HCT116 (cell line): ENCODE results near the gene PLCB1. TPM values are rescaled to one million over a fixed set of nuclear protein-coding genes. Genes with fewer than 3 reads are reported as not detected.

Experiments
- ATAC-seq: fragments of 200-7000 bp; cut with Tn5 transposase; 2 replicates; pipeline ENCODE4 v1.9.1; 2020; ENCODE audit warnings: mild to moderate bottlenecking, moderate library complexity
- BruUV-seq: library from RNA; stranded (reverse); fragments of 400-500 nt; replicated peaks from 2 replicates; lab custom pipeline; 2021; lab: Mats Ljungman, UMichigan
- CTCF ChIA-PET: fragments of 300-600 bp; sonication (Branson Sonifier 250); formaldehyde crosslinking; loops from one replicate; lab custom pipeline; 2021; ENCODE audit warnings: antibody characterized with exemption; lab: Charles Lee
- POLR2A ChIA-PET: fragments of 300-600, 350-600 bp; sonication (Branson Sonifier 250); formaldehyde crosslinking; loops from one replicate; lab custom pipeline; 2021; ENCODE audit warnings: antibody characterized with exemption; lab: Charles Lee
- RAD21 ChIA-PET, 2 experiments: fragments of 300-600 bp; sonication (Branson Sonifier 250); formaldehyde crosslinking; loops; one replicate each; lab custom pipeline; 2023; ENCODE audit warnings: low total read pairs in 2 of 2; ENCODE audit not compliant: uncharacterized antibody in 2 of 2, unreplicated experiment in 2 of 2, low non-redundant PET in 1 of 2; lab: Charles Lee
- DNase-seq: peaks from one replicate; pipeline ENCODE4 v3.0.0-alpha.2; 2010; ENCODE audit warnings: low read depth, low spot score
- H2AFZ ChIP-seq: fragments of 200-600 bp; shearing (Covaris generic), sonication (generic); 2 replicates; pipeline ENCODE4 v1.6.1; 2017; ENCODE audit warnings: low read depth, mixed run types, mixed read lengths, antibody characterized with exemption, low read length; ENCODE audit not compliant: poor library complexity, severe bottlenecking
- H3K27ac ChIP-seq: 2 replicates; pipeline ENCODE4 v1.5.1; 2012; ENCODE audit warnings: low read depth, low read length
- H3K27me3 ChIP-seq: fragments of 200-600 bp; sonication (generic); 2 replicates; pipeline ENCODE4 v1.6.1; 2016; ENCODE audit warnings: mixed run types, low read length, mixed read lengths; ENCODE audit not compliant: insufficient read depth
- H3K36me3 ChIP-seq, 2 experiments: fragments of 200-500 bp in 1 of 2; fragments of 200-600 bp in 1 of 2; sonication (Bioruptor generic) in 1 of 2; sonication (generic) in 1 of 2; 2 replicates each; pipeline versions ENCODE4 v1.5.1 to v1.6.1; 2014 to 2016; ENCODE audit warnings: low read length in 2 of 2, inconsistent platforms in 1 of 2, mixed read lengths in 1 of 2, mixed run types in 1 of 2; ENCODE audit not compliant: insufficient read depth in 2 of 2, control insufficient read depth in 1 of 2
- H3K4me1 ChIP-seq, 2 experiments: fragments of 200-600 bp in 1 of 2; sonication (generic) in 1 of 2; 2 replicates each; pipeline versions ENCODE4 v1.5.1 to v1.6.1; 2012 to 2017; ENCODE audit warnings: low read length in 2 of 2, inconsistent platforms in 1 of 2, mild to moderate bottlenecking in 1 of 2, mixed read lengths in 1 of 2, mixed run types in 1 of 2, moderate library complexity in 1 of 2; ENCODE audit not compliant: insufficient read depth in 2 of 2, control insufficient read depth in 1 of 2
- H3K4me2 ChIP-seq: fragments of 200-600 bp; sonication (generic); 2 replicates; pipeline ENCODE4 v1.6.1; 2017; ENCODE audit warnings: mixed run types, low read length, mixed read lengths
- H3K4me3 ChIP-seq, 2 experiments: fragments of 200-600 bp in 1 of 2; sonication (generic) in 1 of 2; replicated peaks in 1 of 2; 2 replicates each; pipeline ENCODE4 v1.5.1; 2011 to 2016; ENCODE audit warnings: low read length in 2 of 2, control low read depth in 1 of 2, low read depth in 1 of 2, mild to moderate bottlenecking in 1 of 2, mixed read lengths in 1 of 2, mixed run types in 1 of 2
- H3K79me2 ChIP-seq: fragments of 200-600 bp; sonication (generic); 2 replicates; pipeline ENCODE4 v1.6.1; 2017; ENCODE audit warnings: mild to moderate bottlenecking, mixed run types, low read length, moderate library complexity, mixed read lengths; ENCODE audit not compliant: insufficient read depth
- H3K9ac ChIP-seq: fragments of 200-600 bp; sonication (generic); 2 replicates; pipeline ENCODE4 v1.6.1; 2016; ENCODE audit warnings: low read length, mixed read lengths
- H3K9me2 ChIP-seq: fragments of 200-600 bp; sonication (generic), shearing (Covaris generic); 2 replicates; pipeline ENCODE4 v1.6.1; 2017; ENCODE audit warnings: mixed run types, mild to moderate bottlenecking, moderate library complexity; ENCODE audit not compliant: insufficient read depth
- H3K9me3 ChIP-seq, 2 experiments: fragments of 200-500 bp in 1 of 2; fragments of 200-600 bp in 1 of 2; sonication (Bioruptor generic) in 1 of 2; sonication (generic) in 1 of 2; 2 replicates each; pipeline ENCODE4 v1.6.1; 2014 to 2017; ENCODE audit warnings: low read length in 2 of 2, mixed read lengths in 2 of 2, inconsistent platforms in 1 of 2, low read depth in 1 of 2, mild to moderate bottlenecking in 1 of 2, mixed run types in 1 of 2, moderate library complexity in 1 of 2; ENCODE audit not compliant: control insufficient read depth in 1 of 2, insufficient read depth in 1 of 2
- H4K20me1 ChIP-seq: fragments of 200-600 bp; sonication (generic), shearing (Covaris generic); 2 replicates; pipeline ENCODE4 v1.6.1; 2017; ENCODE audit warnings: mixed run types, mild to moderate bottlenecking, moderate library complexity; ENCODE audit not compliant: insufficient read depth
- ATF3 ChIP-seq: IDR thresholded peaks from 2 replicates; pipeline ENCODE4 v1.6.1; 2012
- CBX3 ChIP-seq: IDR thresholded peaks from 2 replicates; pipeline ENCODE4 v1.6.1; 2012; ENCODE audit warnings: low read depth
- CEBPB ChIP-seq: IDR thresholded peaks from 2 replicates; pipeline ENCODE4 v1.6.1; 2012; ENCODE audit warnings: low read depth
- CTCF ChIP-seq, 3 experiments: fragments of 200-600 bp in 1 of 3; sonication (generic) in 1 of 3; IDR thresholded peaks in 2 of 3; conservative IDR thresholded peaks in 1 of 3; 2 replicates each; pipeline ENCODE4 v1.5.1; 2012 to 2017; ENCODE audit warnings: low read depth in 2 of 3, low read length in 2 of 3, antibody characterized with exemption in 1 of 3, borderline replicate concordance in 1 of 3, control low read depth in 1 of 3, mild to moderate bottlenecking in 1 of 3, mixed read lengths in 1 of 3, mixed run types in 1 of 3, moderate library complexity in 1 of 3; ENCODE audit not compliant: insufficient read depth in 1 of 3
- ELF1 ChIP-seq: IDR thresholded peaks from 2 replicates; pipeline ENCODE4 v1.6.1; 2012; ENCODE audit warnings: low read depth, borderline replicate concordance
- EZH2 ChIP-seq: fragments of 200-600 bp; sonication (generic); IDR thresholded peaks from 2 replicates; pipeline ENCODE4 v1.6.1; 2017; ENCODE audit warnings: antibody characterized with exemption, mixed run types
- EZH2phosphoT487 ChIP-seq: fragments of 200-600 bp; IDR thresholded peaks from 2 replicates; pipeline ENCODE4 v1.6.1; 2018; ENCODE audit warnings: antibody characterized with exemption, borderline replicate concordance
- JUND ChIP-seq: IDR thresholded peaks from 2 replicates; pipeline ENCODE4 v1.6.1; 2012
- MAX ChIP-seq: IDR thresholded peaks from 2 replicates; pipeline ENCODE4 v1.6.1; 2012
- POLR2A ChIP-seq: IDR thresholded peaks from 2 replicates; pipeline ENCODE4 v1.7.0; 2011; ENCODE audit warnings: borderline replicate concordance; ENCODE audit not compliant: insufficient read depth, insufficient read length; ENCODE audit errors: extremely low read depth
- POLR2AphosphoS5 ChIP-seq: IDR thresholded peaks from 2 replicates; pipeline ENCODE4 v1.6.1; 2011; ENCODE audit warnings: mild to moderate bottlenecking, low read depth, low read length, moderate library complexity
- RAD21 ChIP-seq: IDR thresholded peaks from 2 replicates; pipeline ENCODE4 v1.6.1; 2012; ENCODE audit warnings: low read depth, mild to moderate bottlenecking
- SRF ChIP-seq: IDR thresholded peaks from 2 replicates; pipeline ENCODE4 v1.6.1; 2012; ENCODE audit warnings: low read depth
- TCF7L2 ChIP-seq: IDR thresholded peaks from 2 replicates; pipeline ENCODE4 v1.7.0; 2011; ENCODE audit warnings: borderline replicate concordance, inconsistent platforms; ENCODE audit not compliant: insufficient read depth, insufficient read length; ENCODE audit errors: extremely low read depth
- YY1 ChIP-seq: IDR thresholded peaks from 2 replicates; pipeline ENCODE4 v1.6.1; 2011; ENCODE audit warnings: low read length, low read depth, moderate library complexity, mild to moderate bottlenecking; ENCODE audit not compliant: insufficient replicate concordance; ENCODE audit errors: extremely low read depth
- ZFX ChIP-seq: fragments of 450-650 bp; IDR thresholded peaks from 2 replicates; pipeline ENCODE4 v1.6.1; 2017
- ZNF274 ChIP-seq: fragments of 200-500 bp; sonication (Bioruptor generic); IDR thresholded peaks from 2 replicates; pipeline ENCODE4 v1.6.1; 2014; ENCODE audit warnings: mild to moderate bottlenecking, low read depth, low read length, inconsistent platforms
- intact Hi-C: fragments of 100-400 bp; cut with micrococcal nuclease; formaldehyde crosslinking; loops from 2 replicates; pipeline ENCODE4 v1.10.0; 2022
- total RNA-seq: library from RNA; stranded (reverse); gene quantifications from one replicate; pipeline ENCODE4 v1.2.1, GENCODE V29; 2021; ENCODE audit not compliant: unreplicated experiment

Gene PLCB1
- total RNA-seq, 1 experiment from 2014 or later, result 15.8 TPM

GRCh38 chr20:8587810-8588209 is 455.7 kb downstream of the PLCB1 start:
- no peak for DNase-seq
- RAD21 ChIA-PET, result no interaction called here
- Histone ChIP-seq H3K4me1 (no peaks in the 10 kb centered on the region), H3K79me2 (no peaks in the 10 kb centered on the region), H3K27ac (no peak overlapping the region), H3K9me2 (no peaks in the 10 kb centered on the region), H2AFZ (no peak overlapping the region), H3K9me3 (no peaks in the 10 kb centered on the region), H3K36me3 (no peaks in the 10 kb centered on the region), H3K4me2 (no peak overlapping the region), H4K20me1 (no peaks in the 10 kb centered on the region)
- no TSS peak for BruUV-seq
- ATAC-seq, result no peak
- intact Hi-C loops, result no loop called here
- TF ChIP-seq YY1 (no peak), RAD21 (no peak), CBX3 (no peak), JUND (no peak), EZH2 (no peak), CTCF (IDR thresholded peaks at IDR 0.05 in 2 of 3, conservative IDR thresholded peaks at IDR 0.05 in 1 of 3; ENCODE audit: borderline replicate concordance in 1 of 3, insufficient read depth in 1 of 3, low read depth in 2 of 3, low read length in 2 of 3) (no peak), EZH2phosphoT487 (no peak), POLR2A (no peak), ZNF274 (no peak), CEBPB (no peak)
- TF ChIP-seq, all 23 proteins: peak for 0
- Histone ChIP-seq H3K27me3 (no peaks in the 10 kb centered on the region), H3K9ac (no peak overlapping the region), H3K4me3 (no peak overlapping the region)
- POLR2A ChIA-PET, result no interaction called here
- CTCF ChIA-PET, result no interaction called here

- no peaks in the 10 kb centered on the region for H4K20me1 ChIP-seq
- no peak overlapping the region for H3K9ac ChIP-seq
- DNase-seq, result no peak
- no peaks in the 10 kb centered on the region for H3K36me3 ChIP-seq
- ChIA-PET CTCF (no interaction called here), RAD21 (no interaction called here), POLR2A (interaction anchor here (0.7 kb wide), 1 partner anchor 16 kb away, joined by 3 read pairs; no protein-coding TSS in a partner anchor)
- H3K4me1 ChIP-seq, result no peaks in the 10 kb centered on the region
- H2AFZ ChIP-seq, result no peak overlapping the region
- H3K79me2 ChIP-seq, result no peaks in the 10 kb centered on the region
- no peak overlapping the region for H3K4me3 ChIP-seq
- H3K9me3 ChIP-seq, result no peaks in the 10 kb centered on the region
- H3K27me3 ChIP-seq, result no peaks in the 10 kb centered on the region
- no peak for ATAC-seq
- H3K27ac ChIP-seq, result no peak overlapping the region
- no peak overlapping the region for H3K4me2 ChIP-seq
- no peaks in the 10 kb centered on the region for H3K9me2 ChIP-seq
- no TSS peak for BruUV-seq
- intact Hi-C loops, result no loop called here
- TF ChIP-seq MAX, result no peak
- no peak for TF ChIP-seq SRF
- no peak for TF ChIP-seq ZFX
- TF ChIP-seq POLR2A, result no peak
- TF ChIP-seq CTCF (IDR thresholded peaks at IDR 0.05 in 2 of 3, conservative IDR thresholded peaks at IDR 0.05 in 1 of 3; ENCODE audit: borderline replicate concordance in 1 of 3, insufficient read depth in 1 of 3, low read depth in 2 of 3, low read length in 2 of 3), result no peak
- TF ChIP-seq JUND, result no peak
- TF ChIP-seq ATF3, result no peak
- TF ChIP-seq EZH2, result no peak
- no peak for TF ChIP-seq TCF7L2
- TF ChIP-seq POLR2AphosphoS5, result no peak
- TF ChIP-seq ELF1, result no peak
- no peak for TF ChIP-seq YY1
- no peak for TF ChIP-seq ZNF274
Measured at GRCh38 chr20:8589956-8590355, 457.9 kb downstream of the PLCB1 start.
